Smooth muscle cell of the brain vasculature (primary cell): ENCODE results near the gene HNRNPUL1.

Source experiments
- DNase-seq: peaks from one replicate; pipeline ENCODE4 v3.0.0-alpha.2; 2012; ENCODE audit warnings: low read depth, low spot score

The HNRNPUL1 gene

GRCh38 chr19:41234512-41235168 is 29.5 kb upstream of the HNRNPUL1 start:
- no peak for DNase-seq

- DNase-seq: no peak
Measured at GRCh38 chr19:41235480-41235879, 28.7 kb upstream of the HNRNPUL1 start.

GRCh38 chr19:41238244-41238643 is 25.9 kb upstream of the HNRNPUL1 start:
- DNase-seq: no peak

GRCh38 chr19:41239363-41239762 is 24.8 kb upstream of the HNRNPUL1 start:
- no peak for DNase-seq

GRCh38 chr19:41239961-41240574 is 24.1 kb upstream of the HNRNPUL1 start:
- DNase-seq: no peak

GRCh38 chr19:41241859-41242258 is 22.3 kb upstream of the HNRNPUL1 start:
- DNase-seq: no peak

GRCh38 chr19:41244117-41244516 is 20.1 kb upstream of the HNRNPUL1 start:
- DNase-seq: no peak

- DNase-seq: no peak
Measured at GRCh38 chr19:41245843-41246242, 18.3 kb upstream of the HNRNPUL1 start.

GRCh38 chr19:41248895-41249294 is 15.3 kb upstream of the HNRNPUL1 start:
- no peak for DNase-seq

- DNase-seq: no peak
Measured at GRCh38 chr19:41249707-41250423, 14.3 kb upstream of the HNRNPUL1 start.

GRCh38 chr19:41253660-41254059 is 10.5 kb upstream of the HNRNPUL1 start:
- no peak for DNase-seq

- DNase-seq: no peak
Measured at GRCh38 chr19:41255171-41255570, 9.0 kb upstream of the HNRNPUL1 start.

- DNase-seq: no peak
Measured at GRCh38 chr19:41261474-41262190, 2.5 kb upstream of the HNRNPUL1 start.

GRCh38 chr19:41263042-41263849 is 926 bp upstream of the HNRNPUL1 start:
- DNase-seq: no peak

- no peak for DNase-seq
Measured at GRCh38 chr19:41264581-41265394, 616 bp downstream of the HNRNPUL1 start.

- DNase-seq: no peak
Measured at GRCh38 chr19:41265395-41266153, 1.4 kb downstream of the HNRNPUL1 start.

GRCh38 chr19:41269055-41269454 is 4.9 kb downstream of the HNRNPUL1 start:
- DNase-seq: no peak

- DNase-seq: no peak
Measured at GRCh38 chr19:41269571-41269970, 5.4 kb downstream of the HNRNPUL1 start.

- no peak for DNase-seq
Measured at GRCh38 chr19:41273076-41273475, 8.9 kb downstream of the HNRNPUL1 start.

GRCh38 chr19:41274802-41275201 is 10.6 kb downstream of the HNRNPUL1 start:
- DNase-seq: no peak
